Hematopoietic multipotent progenitor cell treated with erythropoietin and hydrocortisone succinate and interleukin-3 and kit ligand, for 6 days (in vitro differentiated cells): ENCODE data around the gene SMYD1.

Source experiments
- DNase-seq: peaks from one replicate; pipeline ENCODE4 v3.0.0-alpha.2; 2015

SMYD1 gene

GRCh38 chr2:88123975-88124917 lies 56.6 kb downstream of the SMYD1 start:
- DNase-seq: no peak

GRCh38 chr2:88125344-88125923 lies 57.8 kb downstream of the SMYD1 start:
- no peak for DNase-seq

DNA sequence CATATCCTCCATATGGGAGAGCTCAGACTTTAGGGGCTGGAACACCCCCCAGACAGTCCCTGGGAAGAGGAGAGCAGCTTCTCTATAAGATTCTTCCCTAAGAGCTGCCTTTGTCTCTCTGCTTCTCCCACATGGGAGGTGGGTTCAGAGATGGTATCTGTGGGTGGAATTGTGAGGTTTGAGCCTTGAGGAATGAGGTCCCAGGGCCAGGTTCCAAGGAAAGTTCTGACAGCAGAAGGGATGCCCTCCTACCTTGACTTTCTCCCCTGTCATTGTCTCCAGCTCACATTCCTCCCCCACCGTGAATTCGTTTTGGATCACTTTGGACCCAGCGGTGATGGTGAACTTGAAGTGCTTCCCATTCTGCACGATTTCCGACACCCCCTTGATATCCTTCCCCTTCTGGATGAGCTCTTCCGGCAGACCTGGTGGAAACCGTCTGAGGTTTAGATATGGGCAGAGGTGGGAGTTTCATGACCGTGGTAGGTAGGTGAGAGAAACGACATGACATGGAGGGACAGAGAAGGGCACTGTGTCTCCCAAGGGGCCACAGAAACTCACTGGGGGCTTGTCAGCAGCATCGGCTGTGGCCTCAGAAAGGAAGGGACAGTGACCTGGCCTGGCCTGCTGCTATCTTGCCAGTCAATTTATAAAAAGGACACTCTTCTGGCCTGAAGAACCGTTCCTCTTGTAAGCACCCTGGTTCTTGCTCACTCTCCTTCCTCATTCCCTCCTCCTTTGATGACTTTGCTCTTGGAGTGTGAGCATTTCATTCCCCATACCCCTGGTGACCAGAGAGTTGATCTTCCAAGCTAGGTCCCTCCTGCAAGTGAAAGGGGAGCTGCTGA lies 58.5 kb downstream of the SMYD1 start:
- DNase-seq: no peak

GRCh38 chr2:88126772-88127637 lies 59.4 kb downstream of the SMYD1 start:
- no peak for DNase-seq

- DNase-seq: no peak
These were observed 59.9 kb downstream of the SMYD1 start for GRCh38 chr2:88127638-88127887.

DNA sequence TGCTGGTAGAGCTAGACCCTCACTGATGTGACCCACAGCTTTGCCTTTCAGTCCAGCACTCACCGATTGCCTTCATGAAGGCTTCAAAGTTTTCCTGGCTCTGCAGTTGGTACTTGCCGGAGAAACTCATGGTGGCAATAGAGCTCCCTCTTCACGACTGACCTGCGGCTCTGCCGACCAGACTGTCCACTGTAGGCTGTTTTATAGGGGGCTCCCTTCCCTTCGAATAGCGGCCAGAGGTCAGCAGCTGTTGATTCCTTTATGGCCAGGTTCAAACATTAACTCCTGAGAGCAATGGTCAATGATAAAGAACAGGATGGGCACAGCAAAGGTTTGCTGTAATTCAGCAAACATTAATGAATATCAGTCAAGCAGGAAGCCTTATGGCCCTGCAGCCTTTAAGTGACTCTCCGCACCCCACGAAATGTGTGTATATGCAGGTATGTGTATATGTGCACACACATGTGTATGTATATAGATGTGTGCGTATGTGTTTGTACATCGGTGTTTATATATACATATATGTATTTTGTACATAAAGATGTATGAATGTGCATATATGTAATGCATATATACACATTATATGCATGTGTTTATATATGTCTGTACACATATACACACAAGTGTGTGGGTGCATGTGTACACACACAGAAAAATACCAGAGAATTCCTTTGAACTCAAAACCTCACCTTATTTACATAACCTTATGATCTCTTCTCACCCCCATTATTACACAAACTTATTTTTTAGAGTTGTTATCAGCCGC lies 60.4 kb downstream of the SMYD1 start, which contains the start of gene FABP1:
Gene FABP1 (minus strand): TSS at position 175 of the 766 bp plus-strand sequence. CDS start 45 bp downstream, at position 130.
- DNase-seq: no peak

- DNase-seq: no peak
These were observed 61.2 kb downstream of the SMYD1 start for GRCh38 chr2:88128654-88129312.

DNA sequence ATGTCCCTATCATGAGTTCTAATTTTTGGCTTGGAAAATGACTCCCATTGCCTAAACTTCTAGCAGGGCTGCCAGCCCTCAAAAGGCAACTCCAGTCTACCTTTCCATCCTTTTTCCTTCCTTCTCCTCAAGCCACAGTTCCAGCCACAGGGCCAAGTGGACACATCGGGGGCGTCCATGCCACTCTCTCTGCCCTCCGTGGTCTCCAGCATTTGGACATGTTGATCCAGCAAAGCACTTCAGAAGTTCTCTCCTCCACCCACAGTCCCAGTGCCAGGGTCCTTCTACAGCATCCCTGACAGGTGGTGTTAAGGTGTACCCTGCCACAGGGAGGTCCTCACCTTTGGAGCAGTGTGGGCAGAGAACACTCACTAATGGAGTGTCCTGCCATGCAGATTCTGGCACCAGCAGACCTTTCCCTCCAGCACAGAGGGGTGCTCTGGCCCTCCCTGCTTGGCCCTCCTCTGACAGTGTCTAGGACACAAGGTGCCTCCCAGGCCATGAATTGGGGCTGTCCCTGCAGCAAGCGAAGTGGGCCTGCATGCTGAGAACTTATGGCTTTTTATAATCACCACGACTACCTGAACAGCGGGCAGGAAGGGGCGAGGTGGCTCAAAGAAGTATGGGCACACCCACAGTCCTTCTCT lies 61.8 kb downstream of the SMYD1 start:
- DNase-seq: no peak

DNA sequence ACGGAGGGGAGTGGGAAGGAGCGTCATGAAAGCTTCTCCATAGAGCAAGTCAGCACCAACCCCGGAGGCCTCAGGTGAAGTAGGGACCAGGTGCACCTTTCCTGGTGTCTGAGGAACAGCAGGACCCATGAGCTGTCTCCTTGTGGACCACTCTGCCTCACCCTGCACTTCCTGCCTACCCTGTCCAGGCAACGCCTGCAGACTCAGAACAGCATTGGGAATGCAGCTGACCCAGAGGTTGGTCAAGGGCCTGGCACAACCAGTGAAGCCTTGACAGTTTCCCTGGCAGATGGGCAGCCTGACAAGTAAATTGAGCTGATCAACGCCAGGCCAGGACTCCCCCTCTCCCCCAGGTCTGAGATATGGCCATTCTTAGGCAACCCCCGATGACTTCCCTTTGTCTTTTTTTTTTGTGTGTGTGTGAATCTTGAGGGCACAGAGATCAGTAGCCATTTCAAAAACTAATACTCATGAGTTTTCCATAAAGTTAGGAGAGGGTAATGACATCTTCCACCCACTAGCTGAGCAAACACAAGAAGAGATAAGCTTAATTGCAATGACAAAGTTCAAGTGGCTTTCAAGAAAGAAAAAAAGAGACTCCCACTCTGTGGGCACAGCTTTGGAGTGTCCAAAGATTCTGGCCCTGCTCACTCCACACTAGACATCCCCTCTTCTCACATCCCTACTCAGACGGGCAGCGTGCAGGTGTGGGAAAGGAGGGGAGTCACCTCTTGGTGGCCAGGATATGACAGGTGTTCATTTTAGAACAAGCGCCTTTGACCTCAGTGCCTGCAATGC lies 63.8 kb downstream of the SMYD1 start:
- DNase-seq: no peak

GRCh38 chr2:88131999-88132368 lies 64.4 kb downstream of the SMYD1 start:
- DNase-seq: no peak

DNA sequence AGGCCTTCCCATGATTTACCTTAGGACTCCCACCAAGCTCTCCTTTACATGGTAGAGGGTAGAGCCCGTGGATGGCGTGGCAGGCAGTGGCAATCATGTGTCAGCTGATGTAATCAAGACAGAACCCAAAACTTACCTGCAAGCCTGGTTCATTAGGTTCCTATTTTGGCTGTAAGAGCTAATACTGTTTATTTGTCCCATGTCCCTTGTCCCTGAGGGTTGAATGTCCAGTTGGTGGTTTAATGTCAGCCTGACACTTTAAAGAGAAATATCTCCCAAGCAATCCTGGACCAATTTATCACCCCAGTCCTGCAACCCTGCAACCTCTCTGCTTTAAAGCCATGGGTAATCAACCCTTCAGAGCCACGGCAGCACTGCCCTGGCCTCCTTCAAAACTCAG lies 66.2 kb downstream of the SMYD1 start:
- no peak for DNase-seq

DNA sequence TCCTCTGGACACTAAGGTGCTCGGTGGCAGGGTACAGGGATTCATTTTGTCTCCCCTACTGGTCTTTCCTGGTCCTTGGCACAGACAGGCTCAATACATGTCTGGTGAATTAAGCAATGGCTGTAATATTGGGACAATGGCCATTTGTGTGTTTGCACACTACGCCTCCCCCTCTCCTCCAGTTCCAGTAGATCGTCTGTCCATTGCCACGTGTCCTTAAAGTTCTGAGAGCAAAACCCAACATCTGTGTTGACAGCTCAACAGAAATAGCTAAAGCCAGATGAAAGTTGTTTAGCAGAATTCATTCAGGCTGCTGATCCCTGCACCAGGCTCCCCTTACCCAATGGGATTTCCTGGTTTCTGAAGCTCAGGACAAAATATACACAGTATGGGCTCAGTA lies 69.2 kb downstream of the SMYD1 start:
- DNase-seq: no peak

DNA sequence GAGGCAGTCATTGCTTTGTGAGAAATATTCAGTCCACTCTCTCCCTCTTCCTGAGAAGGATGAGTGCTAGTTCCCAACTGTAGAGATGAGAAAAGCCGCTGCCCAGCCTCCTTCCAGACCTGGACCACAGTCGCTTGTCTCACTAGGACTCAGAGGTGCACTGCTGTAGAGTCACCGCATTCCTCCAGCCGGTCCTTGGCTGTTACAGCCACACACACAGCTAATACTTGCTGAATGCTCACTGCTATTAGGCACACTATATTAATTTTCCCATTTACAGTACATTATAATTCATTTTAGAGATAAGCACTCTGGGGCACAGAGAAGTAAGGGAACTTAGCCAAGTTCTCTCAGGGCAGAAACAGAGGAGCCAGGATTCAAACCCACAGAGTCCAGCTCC lies 70.2 kb downstream of the SMYD1 start:
- no peak for DNase-seq

- DNase-seq: no peak
These were observed 71.6 kb downstream of the SMYD1 start for GRCh38 chr2:88139203-88139702.

GRCh38 chr2:88139804-88140203 lies 72.2 kb downstream of the SMYD1 start:
- no peak for DNase-seq

GRCh38 chr2:88141952-88142351 lies 74.3 kb downstream of the SMYD1 start:
- no peak for DNase-seq

- no peak for DNase-seq
These were observed 76.6 kb downstream of the SMYD1 start for GRCh38 chr2:88144271-88144670.

DNA sequence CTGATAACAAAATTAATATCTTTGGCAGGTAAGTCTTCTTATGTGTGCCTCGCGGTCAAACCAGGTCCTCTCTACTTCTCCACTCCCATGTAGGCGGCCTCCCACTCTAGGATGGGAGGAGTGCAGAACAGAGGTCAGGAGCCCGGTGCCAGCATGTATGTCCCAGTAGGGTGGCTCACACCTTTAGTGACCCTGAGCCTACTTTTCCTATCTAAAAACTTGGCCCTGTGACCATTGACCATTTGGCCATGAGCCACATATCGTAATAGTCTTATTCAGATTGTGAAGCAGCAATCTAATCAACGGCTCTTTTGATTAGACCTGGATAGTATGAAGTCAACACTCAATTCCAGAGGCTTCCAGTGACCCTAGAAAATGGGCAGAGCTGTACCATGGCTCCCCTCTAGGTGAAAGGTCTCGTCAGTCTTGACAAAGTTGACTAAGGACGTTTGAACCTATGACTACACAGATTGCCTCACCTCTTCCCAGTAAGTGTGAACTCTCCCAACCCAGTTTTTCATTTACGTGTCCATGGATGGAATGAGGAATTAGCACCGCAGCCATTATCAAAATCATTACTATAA lies 77.4 kb downstream of the SMYD1 start:
- DNase-seq: no peak

DNA sequence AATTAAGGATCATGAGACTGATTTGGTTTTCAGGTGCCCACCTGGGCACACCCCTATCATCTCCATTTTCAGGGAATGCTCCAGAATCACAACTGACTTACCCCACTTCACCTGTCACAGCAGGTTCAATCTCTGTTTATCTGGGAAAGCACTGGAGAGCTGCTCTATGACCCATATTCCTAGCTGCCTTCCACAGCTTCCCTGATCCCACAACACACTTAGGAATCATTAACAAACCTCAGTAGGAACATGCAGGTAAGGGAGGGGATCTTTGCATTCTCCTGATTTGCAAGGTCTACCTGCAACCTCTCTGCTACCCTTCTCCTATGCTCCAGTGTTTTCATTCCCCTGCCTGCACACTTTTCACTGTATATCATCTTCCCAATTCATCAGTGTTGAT lies 79.0 kb downstream of the SMYD1 start:
- no peak for DNase-seq
